CD4-positive, alpha-beta T cell treated with Interleukin-15 for 1 hour (primary cell): ENCODE data around the gene ALAS1.
"Not testable (repeated sequence)": the region's sequence is repeated elsewhere in the genome, so short reads cannot be mapped to it uniquely, and the experiment has no call there.

Experiments
- DNase-seq: peaks from one replicate; pipeline ENCODE4 v3.0.0-alpha.2; 2020

The ALAS1 gene

DNA sequence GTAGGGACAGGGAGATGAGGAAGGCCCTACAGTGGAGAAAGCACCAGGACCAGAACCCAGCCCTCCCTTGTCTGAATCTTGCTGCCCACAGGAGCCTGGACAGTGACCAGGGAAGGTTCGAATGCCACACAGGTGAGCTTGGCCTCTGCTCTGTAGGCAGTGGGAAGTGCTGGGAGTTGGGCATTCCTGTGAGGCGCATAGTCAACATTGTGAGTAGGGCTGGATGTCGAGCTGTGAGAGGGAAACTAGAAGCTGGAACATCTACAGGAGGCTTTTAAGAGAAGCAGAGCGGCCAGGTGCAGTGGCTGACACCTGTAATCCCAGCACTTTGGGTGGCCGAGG, 20.3 kb upstream of the ALAS1 start:
- DNase-seq, result no peak

DNA sequence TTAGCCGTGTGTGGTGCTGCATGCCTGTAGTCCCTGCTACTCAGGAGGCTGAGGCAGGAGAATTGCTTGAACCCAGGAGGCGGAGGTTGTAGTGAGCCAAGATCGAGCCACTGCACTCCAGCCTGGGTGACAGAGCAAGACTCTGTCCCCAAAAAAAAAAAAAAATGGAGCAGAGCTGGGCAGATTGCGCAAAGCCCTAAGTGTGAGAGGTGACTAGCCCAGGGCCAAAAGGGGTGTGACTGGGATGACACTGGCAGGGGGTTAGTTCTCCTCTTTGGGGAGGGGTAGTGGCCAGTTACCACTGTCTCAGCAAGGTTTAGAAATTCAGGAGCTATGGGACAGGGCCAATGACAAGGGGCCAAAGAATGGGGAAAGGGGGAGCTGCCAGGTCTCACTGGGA, 19.8 kb upstream of the ALAS1 start:
- not testable (repeated sequence) for DNase-seq

DNA sequence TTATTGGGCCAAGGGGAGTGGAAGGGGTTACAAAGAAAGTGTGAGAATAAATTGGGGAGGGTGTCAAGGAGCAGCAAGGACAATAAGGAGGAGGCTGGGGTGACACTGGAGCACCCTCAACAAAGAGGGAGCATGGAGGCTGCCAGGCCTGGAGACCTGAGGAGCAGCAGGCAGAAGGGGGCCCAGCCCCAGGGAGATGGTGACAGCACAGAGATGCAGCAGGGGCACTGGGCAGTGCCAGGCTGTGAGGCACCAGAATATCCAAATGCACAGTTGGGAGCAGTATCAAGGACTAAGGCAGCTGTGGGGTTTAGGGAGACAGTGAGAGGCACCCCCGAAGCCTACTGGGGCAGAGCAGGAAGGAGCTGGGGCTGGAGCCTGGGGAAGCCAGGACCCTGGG, 19.4 kb upstream of the ALAS1 start:
- no peak for DNase-seq

DNA sequence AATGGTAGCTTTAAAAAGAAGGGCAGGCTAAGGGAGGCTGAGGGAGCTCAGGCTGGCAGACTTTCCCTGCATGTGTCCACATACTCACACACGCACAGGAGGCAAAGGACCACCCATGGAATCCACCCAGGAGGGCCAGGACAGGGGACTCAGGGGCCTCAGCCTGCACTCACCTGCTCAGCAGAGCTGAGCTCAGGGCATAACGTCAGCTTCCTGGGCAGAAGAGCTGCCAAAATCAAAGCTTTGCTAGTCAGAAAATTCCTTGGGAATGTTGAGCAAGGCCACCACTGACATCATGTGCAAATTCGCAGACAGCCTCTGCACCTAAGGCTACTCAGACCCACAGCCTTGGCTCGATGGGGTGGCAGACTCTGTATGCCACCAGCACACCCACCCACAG, 16.4 kb upstream of the ALAS1 start:
- no peak for DNase-seq

DNA sequence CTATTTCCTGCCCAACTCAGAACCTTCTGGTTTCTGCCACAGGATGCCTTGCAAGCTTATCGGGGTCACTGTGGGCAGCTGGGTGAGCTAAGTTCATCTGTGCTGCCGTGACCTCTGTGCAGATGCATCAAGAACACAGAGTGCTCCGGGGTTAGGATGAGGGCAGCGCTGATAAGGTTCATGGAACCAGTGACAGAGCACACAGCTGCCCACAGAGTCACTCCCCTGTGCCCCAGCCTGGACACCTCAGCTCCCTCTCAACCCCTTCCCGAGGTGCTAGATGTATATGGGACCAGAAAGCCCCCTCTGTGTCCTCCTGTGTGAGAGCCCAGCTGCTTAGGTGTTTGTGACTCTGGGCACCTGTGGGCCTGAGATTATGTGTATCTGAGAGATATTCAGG, 15.8 kb upstream of the ALAS1 start:
- no peak for DNase-seq

DNA sequence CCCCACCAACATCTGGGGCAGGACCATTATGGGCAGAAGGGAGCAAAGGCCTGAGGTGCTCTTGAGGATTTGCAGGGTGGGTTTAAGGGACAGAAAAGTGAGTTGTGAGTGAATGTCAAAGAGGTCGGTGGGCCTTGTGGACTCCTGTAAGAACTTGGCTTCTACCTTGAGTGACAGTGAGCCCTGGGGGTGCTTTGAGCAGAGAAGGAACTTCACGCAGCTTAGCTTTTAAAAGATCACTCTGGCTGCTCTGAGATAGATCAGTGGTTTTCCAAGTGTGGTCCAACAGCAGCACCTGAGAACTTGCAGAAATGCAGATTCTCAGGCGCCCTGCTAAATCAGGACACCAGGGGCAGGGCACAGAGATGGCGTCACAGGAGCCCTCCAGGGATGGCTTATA, 15.3 kb upstream of the ALAS1 start:
- no peak for DNase-seq

DNA sequence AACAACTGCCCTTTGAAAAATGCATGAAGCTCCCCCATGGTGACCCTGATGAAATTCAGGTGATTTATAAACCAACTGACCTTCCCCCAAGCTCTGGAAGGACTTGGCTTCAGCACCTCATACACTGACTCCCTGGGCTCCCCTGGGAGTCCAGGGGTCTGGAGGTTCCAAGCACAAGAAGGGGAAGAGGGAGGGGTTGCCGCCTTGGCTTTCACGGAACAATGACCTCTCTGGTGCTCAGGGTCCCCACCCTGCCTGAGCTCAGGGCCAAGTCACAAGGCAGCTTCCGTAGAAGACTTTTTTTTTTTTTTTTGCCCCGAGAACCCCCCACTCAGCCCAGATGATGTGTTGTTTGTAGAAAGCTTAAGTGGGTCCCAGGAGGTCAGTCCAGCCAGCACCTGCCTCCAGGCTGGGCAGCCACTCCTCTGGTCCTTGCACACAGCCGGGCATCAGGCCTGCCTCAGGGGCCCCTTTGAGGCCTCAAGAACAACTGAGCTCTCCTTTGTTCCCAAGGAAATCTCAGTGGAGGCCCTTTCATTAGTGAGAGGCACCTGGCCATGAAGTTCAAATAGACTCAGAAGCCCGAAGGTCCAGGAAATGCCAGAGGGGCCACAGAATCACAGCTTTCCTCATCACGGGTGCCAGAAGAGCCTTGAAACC, 14.0 kb upstream of the ALAS1 start:
- DNase-seq, result no peak

DNA sequence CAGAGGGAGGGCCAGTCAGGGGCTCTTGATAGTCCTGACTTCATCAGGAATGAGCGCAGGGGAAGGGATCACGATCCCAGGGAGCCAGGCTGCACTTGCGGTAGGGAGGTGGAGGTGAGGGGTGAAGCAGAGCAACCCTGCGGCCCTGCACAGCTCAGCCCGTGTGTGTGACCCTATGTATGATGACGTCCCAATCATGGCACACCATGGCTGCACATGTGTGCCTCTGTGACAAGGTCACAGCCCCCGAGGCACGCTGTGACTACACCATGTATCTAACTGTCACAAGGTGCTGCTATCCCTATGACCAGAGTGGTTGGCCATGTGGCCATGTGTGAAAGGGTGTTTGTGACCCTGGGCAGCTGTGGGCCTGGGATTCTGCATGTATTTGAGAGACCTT, 13.3 kb upstream of the ALAS1 start:
- DNase-seq, result no peak

DNA sequence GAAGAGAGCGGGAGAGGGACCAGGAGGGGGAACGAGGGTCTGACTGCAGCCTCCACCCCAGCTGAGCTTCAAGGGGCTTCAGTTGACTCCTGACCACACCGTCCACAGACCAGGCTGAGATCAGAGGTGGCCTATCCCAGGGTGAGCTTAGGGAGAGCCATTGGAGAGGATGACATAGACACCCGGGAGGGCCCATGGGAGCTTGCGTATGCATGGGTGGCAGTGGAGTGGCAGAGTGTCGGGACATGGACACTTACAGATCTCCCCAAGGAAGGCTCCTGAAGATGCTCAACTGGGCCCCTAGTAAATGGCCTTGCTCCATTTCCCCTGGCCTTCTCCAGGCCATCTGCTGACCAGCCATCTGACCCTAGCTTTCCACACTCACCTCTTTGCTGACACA, 12.6 kb upstream of the ALAS1 start:
- no peak for DNase-seq

DNA sequence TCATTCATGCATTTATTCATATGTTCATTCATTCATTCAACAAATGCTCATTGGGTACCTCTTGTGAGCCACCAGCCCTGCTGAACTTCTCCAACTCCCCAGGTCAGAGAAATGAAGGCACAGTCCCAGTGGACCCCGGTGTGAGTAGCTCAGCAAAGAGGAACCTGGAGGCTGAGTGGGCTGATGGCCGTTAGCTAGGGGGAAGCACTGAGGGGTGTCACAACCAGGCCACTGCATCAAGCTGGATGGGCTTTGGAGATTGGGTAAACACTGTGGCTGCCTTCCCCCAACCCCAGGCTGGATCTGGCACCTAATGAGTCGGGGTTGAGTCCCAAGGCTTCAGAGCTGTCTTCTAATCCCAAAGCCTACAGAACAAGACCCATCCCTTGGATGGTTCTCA, 12.1 kb upstream of the ALAS1 start:
- no peak for DNase-seq

DNA sequence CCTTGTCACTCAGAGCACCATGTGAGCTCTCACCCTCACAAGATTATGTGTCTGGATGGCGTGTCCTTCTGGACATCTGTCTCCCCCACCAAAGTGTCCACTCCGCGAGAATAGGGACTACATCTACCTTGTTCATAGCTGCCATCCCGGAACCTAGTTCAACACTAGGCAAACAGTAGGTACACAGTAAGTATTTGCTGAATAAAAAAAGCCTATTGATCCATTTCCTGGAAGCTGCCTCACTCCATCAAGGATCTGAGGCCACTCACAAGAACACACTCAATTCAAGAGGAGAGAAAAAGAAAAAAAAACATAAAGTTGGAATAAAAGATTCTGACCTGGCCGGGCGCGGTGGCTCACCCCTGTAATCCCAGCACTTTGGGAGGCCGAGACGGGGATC, 11.2 kb upstream of the ALAS1 start:
- DNase-seq, result no peak

DNA sequence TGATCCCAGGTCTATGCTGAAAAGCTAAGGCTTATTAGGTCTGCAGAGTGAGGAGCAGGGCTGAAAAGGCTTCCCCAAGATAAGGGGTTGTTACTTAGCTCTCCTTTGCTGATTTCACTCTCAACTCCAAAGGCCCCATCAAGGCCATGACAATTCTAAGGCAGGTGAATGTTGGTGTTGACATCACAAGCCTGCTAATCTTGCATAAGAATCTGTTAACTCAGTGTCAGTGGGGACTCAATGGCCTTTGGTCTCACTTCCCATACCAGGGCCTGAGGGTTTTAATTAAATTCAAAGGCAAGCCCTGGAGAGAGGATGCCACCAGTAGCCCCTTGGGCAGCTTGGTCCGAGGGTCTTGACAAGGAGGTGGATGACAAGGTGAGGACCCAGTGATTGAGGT, 9.4 kb upstream of the ALAS1 start:
- DNase-seq, result no peak

DNA sequence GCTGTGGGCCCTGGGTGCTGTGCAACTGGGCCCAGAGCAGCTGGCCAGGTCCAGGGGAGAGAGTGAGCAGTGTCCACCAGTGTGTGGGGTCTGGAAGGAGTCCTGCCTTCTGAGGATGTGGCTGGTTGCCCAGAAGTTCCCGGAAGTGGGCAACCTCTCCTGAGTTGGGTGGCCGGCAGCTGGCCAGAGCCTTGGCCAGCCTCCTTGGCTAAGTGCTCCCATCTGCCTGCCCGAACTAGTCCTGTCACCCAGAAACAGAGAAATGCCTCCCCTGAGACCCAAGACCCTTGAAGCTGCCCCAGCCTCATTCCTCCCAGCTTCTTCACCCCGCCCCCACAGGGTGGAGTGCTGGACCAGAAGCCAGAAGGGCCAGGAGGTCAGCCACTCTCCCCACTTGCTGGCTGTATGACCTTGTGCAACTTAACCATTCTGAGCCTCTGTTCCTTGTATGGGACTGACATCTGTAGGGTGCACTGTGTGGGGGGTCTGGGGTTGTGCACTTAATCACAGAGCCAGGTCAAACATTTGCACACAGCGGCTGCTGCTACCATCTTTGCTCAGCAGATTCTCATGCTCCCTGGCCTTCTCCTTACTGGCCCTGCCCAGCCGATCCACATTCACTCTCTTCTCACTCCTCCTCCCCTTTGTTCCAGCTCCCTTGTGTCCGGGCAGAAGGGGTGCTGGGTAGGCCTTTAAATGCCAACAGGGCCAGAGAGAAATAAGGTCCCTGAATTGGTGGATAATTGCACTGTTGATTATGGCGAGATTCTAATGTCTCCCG, 7.5 kb upstream of the ALAS1 start:
- no peak for DNase-seq

DNA sequence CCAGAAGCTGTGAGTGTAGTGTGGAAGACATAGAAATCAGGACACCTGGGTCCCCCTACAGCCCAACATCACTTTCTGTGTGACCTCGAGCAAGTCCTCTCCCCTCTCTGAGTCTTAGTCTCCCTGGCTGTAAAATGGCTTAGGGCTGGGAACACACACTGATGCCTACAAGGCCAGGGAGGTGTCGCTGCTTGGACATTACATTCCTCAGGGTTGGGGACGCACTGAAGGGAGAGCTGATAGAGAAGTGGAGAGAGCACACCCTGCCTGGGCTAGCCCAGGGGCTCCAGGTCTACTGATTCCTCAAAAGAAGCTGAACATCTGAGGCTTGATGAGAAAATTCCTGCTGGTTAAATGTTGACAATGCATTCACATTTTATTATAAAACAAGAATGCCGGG, 6.3 kb upstream of the ALAS1 start:
- no peak for DNase-seq

DNA sequence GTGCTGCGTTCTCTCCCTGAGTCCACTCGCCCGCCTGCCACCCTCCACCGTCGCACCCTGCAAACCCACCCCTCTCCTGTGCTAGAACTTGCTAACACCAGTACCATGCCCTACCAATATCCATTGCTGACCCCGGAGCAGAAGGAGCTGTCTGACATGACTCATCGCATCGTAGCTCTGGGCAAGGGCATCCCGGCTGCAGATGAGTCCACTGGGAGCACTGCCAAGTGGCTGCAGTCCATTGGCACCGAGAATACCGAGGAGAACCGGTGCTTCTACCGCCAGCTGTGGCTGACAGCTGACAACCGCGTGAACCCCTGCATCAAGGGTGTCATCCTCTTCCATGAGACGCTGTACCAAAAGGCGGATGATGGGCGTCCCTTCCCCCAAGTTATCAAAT, 4.9 kb upstream of the ALAS1 start:
- DNase-seq, result no peak

DNA sequence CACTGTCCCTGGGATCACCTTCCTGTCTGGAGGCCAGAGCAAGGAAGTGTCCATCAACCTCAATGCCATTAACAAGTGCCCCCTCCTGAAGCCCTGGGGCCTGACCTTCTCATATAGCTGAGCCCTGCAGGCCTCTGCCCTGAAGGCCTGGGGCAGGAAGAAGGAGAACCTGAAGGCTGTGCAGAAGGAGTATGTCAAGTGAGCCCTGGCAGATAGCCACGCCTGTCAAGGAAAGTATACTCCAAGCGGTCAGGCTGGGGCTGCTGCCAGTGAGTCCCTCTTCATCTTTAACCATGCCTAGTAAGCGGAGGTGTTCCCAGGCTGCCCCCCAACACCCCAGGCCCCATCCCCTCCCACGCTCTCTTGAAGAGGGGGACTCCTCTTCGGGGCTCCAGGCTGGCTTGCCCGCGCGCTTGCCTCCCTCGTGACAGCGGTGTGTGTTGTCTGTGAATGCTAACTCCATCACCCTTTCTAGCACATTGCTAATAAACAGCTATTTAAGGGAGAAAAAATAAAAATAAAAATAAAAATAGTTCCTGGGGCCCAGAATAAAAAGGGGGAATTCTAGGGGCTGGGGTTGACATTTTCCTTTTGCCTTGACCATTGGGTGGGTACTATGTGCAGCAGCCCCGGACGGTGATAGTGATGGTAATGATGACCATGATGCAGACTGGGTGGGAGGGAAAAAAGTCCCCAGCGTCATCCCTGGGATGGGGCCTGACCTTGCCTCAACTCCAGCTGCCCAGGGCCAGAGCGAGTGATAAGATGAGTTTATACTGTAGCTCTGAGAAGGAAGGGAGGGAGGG, 3.3 kb upstream of the ALAS1 start:
- DNase-seq, result no peak

DNA sequence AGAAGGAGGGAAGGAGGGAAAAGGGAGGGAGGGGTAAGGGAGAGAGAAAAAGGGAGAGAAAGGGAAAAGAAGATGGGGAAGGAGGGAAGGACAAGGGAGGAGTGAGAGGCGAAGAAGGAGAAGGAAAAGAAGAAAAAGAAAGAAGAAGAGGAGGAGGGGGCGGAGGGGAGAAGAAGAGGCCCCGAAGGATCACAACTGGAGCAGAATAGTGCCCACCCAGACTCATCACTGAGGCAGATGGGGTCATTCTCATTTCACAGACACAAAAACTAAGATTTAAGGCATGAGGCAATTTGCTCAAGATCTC, 2.7 kb upstream of the ALAS1 start:
- no peak for DNase-seq

DNA sequence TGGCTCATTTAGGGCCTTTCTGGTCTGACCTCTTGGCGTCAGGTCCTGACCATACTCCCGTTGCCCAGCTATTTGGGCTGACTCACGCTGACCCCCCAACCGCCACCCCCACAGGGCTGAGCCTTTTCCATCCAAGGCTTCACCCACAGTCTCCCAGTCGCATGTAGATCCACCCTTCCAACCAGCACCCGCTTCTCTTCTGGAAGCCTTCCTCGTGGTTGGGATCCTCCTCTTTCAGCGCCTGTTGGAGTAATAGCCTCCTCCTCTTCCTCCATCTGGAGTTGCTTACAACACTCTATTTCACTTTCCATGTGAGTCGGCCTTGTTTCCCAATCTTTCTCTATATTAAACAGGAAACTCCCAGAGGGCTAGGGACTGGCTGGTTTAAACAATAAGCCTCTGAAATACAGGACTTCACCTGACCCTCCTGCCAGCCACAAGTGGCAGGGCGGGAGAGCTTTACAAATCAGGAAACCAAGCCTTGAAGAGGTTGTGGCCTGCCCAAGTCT, 2.1 kb upstream of the ALAS1 start:
- peak; percentile 33 for DNase-seq

DNA sequence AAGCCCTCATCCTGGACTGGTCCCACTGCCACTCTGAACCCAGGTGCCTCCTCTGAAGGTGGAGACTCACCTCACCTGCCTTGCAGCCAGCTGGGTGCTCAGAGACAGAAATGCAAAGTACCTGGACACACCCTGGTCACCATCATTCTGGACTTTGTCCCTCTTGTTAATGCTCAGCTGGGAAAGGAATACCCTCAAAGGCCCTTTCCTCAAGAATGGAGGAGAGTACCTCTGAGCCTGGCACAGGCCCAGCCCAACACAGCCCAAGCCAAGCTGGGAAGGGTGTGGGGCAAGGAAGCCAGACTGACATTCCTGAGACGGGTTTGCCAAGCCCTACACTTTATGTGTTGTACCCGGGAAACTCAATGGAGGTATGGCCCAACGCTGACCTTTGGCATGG, 983 bp upstream of the ALAS1 start:
- DNase-seq, result no peak

DNA sequence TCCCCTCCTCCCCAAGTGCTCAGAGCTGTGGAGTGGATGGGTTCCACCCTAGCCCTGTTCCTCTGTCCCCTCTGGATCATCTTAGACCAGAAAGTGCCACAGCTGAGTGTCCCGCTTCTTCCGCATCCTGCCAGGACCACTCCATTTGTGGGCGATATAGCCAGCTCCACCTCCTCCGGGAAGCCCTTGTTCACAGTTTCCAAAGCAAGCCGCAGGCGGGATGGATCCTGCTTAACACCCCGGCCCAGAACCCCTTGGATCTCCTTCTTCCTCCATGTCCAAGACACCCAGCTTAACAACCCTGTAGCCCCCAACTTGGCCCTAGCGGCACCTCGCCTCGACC, 490 bp upstream of the ALAS1 start:
- DNase-seq, result no peak

DNA sequence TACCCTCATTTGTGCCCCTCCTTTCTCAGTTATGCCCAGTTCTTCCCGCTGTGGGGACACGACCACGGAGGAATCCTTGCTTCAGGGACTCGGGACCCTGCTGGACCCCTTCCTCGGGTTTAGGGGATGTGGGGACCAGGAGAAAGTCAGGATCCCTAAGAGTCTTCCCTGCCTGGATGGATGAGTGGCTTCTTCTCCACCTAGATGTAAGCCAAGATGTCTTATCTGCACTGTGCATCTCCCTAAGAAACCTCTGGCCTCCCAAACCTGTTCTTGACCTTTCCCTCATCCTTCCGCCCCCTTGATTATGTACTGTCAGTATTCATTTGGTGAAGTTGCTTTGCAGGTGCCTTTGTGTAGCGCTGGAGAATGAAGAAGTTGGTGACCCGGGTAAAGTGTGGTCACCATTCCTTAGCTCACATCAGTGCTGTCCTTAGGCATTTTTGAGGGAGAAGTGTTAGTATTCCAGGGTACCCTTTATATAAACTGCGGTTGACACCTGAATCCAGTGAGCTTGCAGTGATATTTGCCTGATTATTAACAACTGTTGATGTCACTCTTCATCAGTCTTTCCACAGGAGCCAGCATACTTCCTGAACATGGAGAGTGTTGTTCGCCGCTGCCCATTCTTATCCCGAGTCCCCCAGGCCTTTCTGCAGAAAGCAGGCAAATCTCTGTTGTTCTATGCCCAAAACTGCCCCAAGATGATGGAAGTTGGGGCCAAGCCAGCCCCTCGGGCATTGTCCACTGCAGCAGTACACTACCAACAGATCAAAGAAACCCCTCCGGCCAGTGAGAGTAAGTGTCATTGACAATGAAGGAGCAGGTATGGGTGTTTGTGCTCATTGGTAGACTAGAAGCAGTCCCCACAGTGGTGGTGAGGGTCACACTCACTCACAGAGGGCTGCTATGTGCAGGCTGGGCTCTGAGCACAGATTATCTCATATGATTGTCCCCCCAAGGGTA, 966 bp downstream of the ALAS1 start:
- no peak for DNase-seq

DNA sequence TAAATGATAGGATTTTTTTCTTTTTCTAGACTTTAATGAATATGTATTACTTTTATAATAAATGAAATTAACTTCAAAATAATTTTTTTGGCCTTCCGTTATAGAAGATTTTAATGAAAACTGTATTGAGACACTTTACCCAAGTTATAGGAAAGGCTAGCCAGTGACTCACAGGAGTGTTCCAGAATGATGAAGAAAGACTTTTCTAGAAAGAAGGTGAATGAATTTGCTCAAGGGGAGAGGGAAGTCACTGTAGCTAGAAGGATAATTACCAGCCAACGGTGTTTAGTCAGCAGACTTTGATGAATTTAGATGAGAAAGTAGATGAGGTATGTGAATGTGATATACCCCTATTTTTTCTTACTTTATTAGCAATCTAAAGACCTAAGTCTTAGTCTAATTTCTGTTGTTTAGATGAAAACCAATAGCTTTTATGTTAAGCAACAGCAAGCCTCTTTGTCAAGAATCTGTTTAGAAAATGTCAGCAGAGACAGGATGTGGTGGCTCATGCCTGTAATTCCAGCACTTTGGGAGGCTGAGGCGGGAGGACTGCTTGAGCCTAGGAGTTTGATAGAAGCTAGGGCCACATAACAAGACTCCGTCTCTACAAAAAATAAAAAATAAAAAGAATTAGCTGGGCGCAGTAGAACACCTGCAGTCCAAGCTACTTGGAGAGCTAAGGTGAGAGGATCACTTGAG, 3.2 kb downstream of the ALAS1 start:
- no peak for DNase-seq
